ENCODE results near the gene SLC4A5.
"Not testable (repeated sequence)": the region's sequence is repeated elsewhere in the genome, so short reads cannot be mapped to it uniquely, and the experiment has no call there.

GRCh38 chr2:74229865-74230264, 113.4 kb downstream of the SLC4A5 start:
- not testable (repeated sequence) for TF ChIP-seq CTCF, POLR2A, POLR2AphosphoS5, EP300 (IDR thresholded peaks at IDR 0.05)

Measured in upper lobe of left lung (tissue), 4 donors.